ENCODE results near the gene CT45A10. TPM values are rescaled to one million over a fixed set of nuclear protein-coding genes. Genes with fewer than 3 reads are reported as not detected.

The CT45A10 gene, protein sequence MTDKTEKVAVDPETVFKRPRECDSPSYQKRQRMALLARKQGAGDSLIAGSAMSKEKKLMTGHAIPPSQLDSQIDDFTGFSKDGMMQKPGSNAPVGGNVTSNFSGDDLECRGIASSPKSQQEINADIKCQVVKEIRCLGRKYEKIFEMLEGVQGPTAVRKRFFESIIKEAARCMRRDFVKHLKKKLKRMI
- total RNA-seq (2022; extraction: Qiagen RNA extraction), result 0.13 to 0.38 TPM (median 0.32 TPM) in 4 of 5 replicates, not detected in the other

DNA sequence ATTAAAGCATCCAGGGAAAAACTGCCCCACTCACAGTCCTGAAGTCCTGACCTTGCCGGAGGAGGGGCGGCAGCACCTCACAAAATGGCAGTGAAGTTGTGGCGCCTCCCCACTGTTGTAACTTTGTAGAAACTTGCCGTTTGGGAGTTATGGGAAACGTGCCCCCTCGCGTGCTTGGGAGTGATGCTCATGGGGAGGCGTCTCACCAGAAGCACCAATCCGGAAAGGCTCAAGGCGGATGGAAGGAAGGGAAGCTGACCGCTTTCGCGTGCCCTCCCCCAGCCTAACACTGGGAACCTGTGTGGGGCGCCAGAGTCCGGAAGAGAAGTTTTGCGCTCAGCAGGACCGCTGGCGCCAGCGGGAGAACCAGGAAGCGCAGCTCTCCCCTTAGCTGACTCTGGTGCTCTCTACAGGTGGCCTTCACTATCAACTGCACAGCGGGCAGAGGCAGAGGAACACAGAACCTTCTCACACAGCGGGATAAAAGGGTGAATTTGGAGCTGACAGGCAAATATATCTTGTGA is at the start of gene CT45A10, which contains the start of gene SAGE1:
Gene CT45A10, minus strand, starts transcription at position 151 of the 524 bp plus-strand sequence. CDS start 8,100 bp downstream, outside the sequence.
Gene SAGE1, plus strand, starts transcription at position 423 of the 524 bp plus-strand sequence. CDS start 2,527 bp downstream, outside the sequence.

DNA sequence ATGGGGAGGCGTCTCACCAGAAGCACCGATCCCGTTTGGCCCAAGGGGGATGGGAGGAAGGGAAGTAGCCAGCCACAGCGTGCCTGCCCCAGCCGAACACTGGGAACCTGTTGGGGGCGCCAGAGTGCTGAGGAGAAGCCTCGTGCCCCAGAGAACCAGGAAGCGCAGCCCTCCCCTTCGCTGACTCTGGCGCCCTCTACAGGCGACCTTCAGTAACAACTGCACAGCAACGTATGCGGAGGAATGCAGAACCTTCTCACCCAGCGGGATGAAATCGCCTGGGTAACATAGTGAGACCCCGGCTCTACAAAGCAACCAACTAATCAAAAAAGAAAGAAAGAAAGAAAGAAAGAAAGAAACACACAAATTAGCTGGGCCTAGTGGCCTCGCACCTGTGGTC is 21.5 kb downstream of the CT45A10 start, which contains the start of gene CT45A9:
Gene CT45A9, minus strand, starts transcription at position 101 of the 400 bp plus-strand sequence. CDS start 3,751 bp downstream, outside the sequence.

DNA sequence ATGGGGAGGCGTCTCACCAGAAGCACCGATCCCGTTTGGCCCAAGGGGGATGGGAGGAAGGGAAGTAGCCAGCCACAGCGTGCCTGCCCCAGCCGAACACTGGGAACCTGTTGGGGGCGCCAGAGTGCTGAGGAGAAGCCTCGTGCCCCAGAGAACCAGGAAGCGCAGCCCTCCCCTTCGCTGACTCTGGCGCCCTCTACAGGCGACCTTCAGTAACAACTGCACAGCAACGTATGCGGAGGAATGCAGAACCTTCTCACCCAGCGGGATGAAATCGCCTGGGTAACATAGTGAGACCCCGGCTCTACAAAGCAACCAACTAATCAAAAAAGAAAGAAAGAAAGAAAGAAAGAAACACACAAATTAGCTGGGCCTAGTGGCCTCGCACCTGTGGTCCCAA is 38.8 kb downstream of the CT45A10 start, which contains the start of gene CT45A8:
Gene CT45A8, minus strand, starts transcription at position 101 of the 400 bp plus-strand sequence. CDS start 3,755 bp downstream, outside the sequence.

DNA sequence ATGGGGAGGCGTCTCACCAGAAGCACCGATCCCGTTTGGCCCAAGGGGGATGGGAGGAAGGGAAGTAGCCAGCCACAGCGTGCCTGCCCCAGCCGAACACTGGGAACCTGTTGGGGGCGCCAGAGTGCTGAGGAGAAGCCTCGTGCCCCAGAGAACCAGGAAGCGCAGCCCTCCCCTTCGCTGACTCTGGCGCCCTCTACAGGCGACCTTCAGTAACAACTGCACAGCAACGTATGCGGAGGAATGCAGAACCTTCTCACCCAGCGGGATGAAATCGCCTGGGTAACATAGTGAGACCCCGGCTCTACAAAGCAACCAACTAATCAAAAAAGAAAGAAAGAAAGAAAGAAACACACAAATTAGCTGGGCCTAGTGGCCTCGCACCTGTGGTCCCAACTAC is 56.1 kb downstream of the CT45A10 start, which contains the start of gene CT45A7:
Gene CT45A7, minus strand, starts transcription at position 101 of the 400 bp plus-strand sequence. CDS start 3,747 bp downstream, outside the sequence.

Other genes starting within 250 kb of the CT45A10 start
- not detected in 5 replicates for gene CT45A1, start 179.8 kb downstream of the CT45A10 start, total RNA-seq (2022; extraction: Qiagen RNA extraction)
- 0.11 to 0.16 TPM in 2 of 5 replicates, not detected in the others for gene CT45A3, start 125.3 kb downstream of the CT45A10 start, total RNA-seq (2022; extraction: Qiagen RNA extraction)
- 0.08 to 0.42 TPM in 2 of 5 replicates, not detected in the others for gene CT45A5, start 107.9 kb downstream of the CT45A10 start, total RNA-seq (2022; extraction: Qiagen RNA extraction)
- gene CT45A6, start 90.7 kb downstream of the CT45A10 start, total RNA-seq (2022; extraction: Qiagen RNA extraction), result not detected in 5 replicates
- gene CT45A2, start 73.4 kb downstream of the CT45A10 start, total RNA-seq (2022; extraction: Qiagen RNA extraction), result 0.09 TPM in 1 of 5 replicates, not detected in the others
- gene CT45A7, start 56.2 kb downstream of the CT45A10 start, total RNA-seq (2022; extraction: Qiagen RNA extraction), result not detected in 5 replicates
- gene CT45A8, start 38.9 kb downstream of the CT45A10 start, total RNA-seq (2022; extraction: Qiagen RNA extraction), result not detected in 5 replicates
- gene CT45A9, start 21.6 kb downstream of the CT45A10 start, total RNA-seq (2022; extraction: Qiagen RNA extraction), result not detected in 5 replicates
- gene SAGE1, start 272 bp upstream of the CT45A10 start, total RNA-seq (2022; extraction: Qiagen RNA extraction), result 0.06 to 0.08 TPM in 2 of 5 replicates, not detected in the others
- gene MMGT1, start 80.5 kb upstream of the CT45A10 start, total RNA-seq (2022; extraction: Qiagen RNA extraction), result 15.8 to 17.8 TPM (median 16.6 TPM) in 5 replicates
- 7.5 to 9.4 TPM (median 8.8 TPM) in 5 replicates for gene SLC9A6, start 92.0 kb upstream of the CT45A10 start, total RNA-seq (2022; extraction: Qiagen RNA extraction)

Data from A549 treated with CORT108297 at 1 μM for 4 hours (cell line).